HG03103 (cell line): ENCODE data around the gene ARHGAP8.
"Not testable (repeated sequence)": the region's sequence is repeated elsewhere in the genome, so short reads cannot be mapped to it uniquely, and the experiment has no call there.

Experiments used
- ATAC-seq: cut with Tn5 transposase; IDR thresholded peaks from one replicate; pipeline ENCODE4 v1.9.1; 2021; ENCODE audit warnings: low read depth; ENCODE audit not compliant: unreplicated experiment

The ARHGAP8 gene

DNA sequence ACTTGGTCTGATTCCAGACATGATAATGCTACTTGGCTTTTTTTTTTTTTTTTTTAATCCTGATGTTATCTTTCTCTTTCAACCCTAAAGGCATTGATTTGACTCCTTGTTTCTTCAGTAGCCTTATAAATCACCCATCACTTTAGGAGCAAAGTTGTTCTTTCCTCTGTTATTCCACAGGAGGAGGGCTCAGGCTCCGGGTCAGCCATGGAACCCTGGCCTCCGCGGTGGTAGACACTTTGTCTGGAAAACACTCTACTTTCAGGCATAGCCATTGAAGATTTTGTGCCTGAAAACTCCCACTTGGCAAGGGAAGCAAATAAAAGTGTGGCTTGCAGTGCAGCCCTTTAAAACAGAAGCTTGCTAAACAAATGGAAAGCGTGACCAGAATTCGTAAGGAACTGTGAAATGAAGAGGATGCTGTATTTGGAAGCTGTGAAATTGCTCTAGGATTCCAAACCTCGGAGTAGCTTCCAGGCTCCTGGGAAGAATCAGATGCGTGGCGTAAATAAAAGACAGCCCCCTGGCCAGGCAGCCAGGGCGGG, 44.9 kb downstream of the ARHGAP8 start:
- ATAC-seq = no peak

DNA sequence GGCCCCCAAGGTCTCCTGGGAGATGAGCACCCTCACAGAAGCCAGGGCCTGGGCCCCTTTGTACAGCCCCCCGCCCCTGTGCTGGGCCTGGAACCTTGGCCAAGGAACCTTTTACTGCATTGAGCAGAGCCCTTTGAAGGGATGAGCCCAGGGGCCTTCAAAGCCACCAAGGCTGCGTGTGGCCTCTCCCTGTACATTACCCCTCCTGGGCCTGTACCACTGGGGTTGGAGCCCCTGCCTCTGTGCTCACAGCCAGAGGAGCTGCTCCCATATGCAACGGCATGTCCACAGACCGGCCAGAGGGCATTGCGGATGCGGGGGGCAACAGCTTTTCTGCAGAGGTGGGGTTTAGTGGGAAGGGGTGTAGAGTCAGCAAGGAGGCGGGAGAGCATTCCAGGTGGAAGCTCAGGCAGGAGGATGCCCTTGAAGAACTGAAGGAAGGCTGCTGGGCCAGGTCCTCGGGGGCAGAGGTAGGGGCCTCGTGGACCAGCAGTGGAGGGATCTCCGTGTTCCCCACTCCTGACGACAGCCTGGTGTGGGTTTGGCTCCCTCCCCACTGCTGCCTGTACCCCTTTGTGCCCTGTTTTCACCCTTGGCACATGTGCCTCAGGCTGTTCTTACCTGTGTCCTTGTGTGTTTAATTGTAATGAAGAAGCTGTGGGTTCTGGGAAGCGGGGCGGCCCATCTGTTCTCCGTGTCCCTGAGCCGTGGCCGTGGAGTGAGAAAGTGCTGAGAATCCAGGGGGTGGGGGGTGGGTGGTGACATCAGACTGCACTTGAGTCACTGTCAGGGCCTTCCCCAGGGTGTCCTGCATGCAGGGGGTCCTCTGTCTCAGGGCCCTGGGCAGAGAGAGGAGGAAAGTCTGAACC, 46.9 kb downstream of the ARHGAP8 start:
- ATAC-seq = no peak

DNA sequence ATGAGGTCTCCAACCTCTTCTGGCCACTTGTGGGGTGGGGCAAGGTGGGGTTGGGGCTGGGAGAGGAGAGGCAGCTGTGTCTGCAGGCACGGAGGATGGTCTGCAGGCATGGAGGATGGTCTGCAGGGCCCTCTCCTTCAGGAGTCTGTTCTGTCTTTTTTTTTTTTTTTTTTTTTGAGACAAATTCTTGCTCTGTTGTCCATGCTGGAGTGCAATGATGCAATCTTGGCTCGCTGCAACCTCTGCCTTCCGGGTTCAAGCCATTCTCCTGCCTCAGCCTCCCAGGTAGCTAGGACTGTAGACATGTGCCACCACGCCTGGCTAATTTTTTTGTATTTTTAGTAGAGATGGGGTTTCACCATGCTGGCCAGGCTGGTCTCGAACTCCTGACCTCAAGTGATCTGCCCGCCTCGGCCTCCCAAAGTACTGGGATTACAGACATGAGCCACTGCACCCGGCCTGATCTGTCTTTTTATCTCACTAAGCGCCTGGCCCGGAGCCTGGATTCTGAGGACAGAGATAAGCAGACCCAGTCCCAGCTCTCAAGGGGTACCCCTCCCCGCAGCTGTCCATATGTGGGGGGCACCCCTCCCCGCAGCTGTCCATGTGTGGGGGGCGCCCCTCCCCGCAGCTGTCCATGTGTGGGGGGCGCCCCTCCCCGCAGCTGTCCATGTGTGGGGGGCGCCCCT, 47.7 kb downstream of the ARHGAP8 start:
- not testable (repeated sequence) for ATAC-seq

DNA sequence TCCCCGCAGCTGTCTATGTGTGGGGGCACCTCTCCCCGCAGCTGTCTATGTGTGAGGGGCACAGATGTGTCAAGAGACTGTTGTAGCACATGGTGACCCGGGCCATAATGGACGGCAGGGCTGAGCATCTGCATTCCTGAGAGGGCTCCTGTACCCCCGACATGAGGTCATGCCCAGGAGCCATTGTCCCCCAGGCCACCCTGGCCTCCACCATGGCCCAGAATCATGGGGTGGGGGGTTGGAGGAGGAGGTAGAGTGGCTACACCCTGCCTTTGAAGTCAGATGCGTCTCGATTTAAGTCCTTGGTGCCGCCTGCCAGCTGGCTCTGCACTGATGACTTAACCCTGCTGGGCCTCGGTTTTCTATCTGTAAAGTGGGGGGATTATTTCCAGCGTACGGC, 49.1 kb downstream of the ARHGAP8 start:
- ATAC-seq = no peak

DNA sequence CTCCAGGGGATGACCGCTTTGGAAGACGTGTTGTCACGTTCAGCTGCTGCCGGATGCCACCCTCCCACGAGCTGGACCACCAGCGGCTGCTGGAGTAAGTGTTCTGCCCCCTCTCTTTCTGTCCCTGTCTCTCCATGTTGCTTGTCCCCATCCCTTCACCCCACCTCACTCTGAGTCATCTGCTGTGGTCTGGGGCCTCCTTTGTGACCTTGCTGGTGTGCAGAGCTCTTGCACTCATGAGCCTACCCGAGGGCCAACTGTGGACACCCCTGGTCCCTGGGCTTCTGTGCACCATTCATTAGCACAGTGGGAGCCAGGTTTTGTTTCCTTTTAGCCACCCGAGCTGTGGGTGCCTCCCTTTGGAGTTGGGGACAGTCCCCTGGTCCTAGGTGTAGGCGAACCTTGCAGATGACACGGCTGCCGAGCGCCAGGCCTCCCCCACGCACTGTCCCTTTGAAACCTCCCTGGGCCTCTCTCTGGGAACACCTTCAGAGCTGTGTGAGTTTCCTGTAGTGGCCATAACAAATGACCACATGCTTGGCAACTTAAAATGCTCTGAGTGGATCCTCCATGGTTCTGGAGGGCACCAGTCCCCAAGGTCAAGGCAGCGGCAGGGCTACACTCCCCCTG, 49.8 kb downstream of the ARHGAP8 start:
- no peak for ATAC-seq

DNA sequence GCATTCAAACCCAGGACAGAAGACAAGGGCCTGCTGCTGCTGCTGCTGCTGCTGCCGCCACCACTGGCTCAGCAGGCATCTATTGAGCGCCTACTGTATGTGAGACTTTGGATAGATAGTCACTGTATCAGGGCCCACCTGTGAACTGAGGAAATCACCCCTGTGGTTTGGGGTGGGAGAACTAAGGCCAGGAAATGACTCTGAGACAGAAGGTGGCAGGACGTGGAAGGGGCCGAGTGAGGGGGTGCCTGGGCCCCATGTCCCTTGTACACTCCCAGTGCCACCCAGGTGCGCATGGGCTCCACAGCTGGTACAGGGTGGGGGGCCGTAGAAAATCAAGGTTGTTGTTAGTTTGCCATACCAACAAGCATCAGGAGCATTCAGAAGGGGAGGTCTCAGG, 50.6 kb downstream of the ARHGAP8 start:
- ATAC-seq = no peak

DNA sequence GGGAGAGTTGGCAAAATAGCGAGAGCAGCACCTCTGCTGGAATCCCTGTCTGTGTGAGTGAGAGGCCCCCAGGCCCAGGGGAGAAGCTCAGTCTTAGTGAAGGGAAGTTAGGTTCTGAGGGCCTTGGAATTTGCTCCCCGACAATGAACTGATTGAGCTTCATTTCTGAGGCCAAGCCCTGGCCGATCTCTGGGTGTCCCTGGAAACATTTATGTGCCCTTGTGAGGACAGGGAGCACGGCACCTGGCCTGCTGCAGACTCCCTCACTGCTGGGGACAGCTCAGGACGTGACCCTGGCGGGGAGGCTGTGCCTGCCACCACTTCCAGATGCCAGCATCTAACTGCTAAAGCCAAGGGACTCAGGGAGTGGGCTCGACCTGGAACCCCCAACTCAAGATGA, 52.0 kb downstream of the ARHGAP8 start:
- no peak for ATAC-seq

DNA sequence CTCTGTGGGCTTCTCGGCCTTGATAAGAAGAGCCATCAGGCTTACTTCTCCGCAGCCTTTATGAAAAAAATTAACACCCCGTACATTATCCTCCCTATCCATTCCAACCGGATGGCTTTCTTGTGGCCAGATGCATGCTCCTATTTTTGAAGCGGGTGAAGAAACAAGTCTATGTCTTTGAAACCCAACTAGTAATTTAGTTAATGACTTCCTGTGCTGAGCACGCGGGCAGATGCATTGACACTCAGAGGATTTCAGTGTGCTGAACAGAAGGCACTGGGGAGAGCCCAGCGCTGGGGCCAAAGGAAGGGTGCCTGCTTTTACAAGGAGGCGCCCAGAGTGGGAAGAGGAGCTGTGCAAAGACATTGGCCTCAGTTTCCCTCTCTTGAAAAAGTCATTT, 53.3 kb downstream of the ARHGAP8 start:
- ATAC-seq = no peak

DNA sequence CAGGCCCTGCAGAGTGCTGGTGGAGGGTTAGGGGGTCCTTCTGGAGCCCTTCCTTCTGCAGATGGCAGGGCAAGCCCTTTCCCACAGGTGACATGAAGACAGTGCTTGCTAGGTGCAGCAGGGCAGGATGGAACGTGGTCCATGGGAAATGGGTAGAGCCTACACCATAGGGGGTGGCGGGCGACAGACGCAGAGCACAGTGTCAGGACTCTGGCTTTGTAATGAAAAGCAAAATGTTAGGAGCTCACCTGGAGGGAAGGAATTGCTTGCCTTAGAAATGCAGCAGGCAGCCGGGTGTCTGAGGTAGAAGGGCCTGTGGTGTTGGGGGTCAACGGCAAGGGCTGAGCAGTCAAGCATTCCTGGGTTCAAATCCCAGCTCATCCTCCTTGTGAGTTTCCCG, 54.9 kb downstream of the ARHGAP8 start:
- no peak for ATAC-seq

DNA sequence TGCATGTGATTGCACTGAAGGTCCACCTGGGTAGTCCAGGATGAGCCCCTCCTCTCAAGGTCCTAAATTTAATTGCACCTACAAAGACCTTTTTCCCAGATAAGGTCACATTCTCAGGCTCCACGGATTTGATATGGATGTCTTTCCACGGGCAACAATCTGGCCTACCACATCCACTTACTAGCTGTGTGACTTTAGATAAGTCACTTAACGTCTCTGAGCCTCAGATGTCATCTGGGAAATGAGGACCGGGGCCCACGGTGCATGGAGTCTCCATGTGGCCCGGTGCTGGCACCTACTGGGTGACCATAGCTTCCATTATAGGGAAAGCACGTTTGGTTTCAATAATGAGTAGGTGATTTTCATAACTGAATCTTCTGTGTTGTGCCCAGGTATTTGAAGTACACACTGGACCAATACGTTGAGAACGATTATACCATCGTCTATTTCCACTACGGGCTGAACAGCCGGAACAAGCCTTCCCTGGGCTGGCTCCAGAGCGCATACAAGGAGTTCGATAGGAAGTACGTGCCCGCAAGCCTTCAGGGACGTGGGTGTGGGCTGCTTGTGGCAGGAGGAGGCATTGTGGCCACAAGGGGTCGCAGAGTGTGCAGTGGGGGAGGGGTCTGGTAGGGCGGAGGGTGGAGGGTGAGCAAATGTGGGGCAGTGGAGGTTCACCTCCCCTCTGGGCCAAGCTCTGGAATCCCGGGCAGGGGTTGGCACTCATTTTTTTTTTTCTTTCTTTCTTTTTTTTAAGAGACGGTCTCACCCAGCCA, 55.7 kb downstream of the ARHGAP8 start:
- no peak for ATAC-seq

DNA sequence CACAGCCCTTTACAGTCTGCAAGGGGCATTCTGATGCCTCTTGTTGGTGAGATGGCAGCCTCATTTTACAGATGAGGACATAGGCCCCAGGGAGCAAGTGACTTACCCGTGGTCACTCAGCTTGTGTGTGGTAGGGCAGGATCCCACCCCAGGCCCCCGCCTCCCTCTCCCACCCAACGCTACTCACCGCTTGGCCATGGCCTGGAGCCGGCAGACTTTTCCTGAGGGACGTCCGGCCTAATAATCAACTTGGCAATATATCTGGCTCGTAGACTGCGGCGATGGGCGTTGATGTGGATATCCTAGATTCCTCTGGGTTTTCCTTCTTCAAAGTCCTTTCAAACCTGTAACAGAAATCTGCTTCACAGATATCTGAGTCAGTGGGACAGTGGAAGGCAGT, 57.1 kb downstream of the ARHGAP8 start:
- no peak for ATAC-seq

DNA sequence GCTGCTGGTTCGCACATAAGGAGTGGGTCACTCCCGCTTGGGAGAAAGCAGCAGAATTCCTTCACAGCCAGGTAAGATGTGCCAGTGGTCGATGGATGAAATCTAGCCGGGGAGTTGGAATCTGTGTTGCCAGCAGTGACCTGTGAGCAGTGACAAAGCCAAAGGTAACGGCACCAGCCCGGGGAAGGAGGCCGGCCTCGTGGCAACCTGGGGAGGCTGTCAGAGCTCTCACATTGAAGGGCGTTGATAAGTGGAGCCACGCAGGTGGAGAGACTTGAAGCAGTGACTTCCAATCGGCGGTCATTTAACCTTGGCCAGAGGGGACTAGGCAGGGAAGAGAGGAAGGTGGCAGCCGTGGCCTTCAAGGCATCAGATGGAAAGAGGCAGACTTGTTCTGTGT, 58.8 kb downstream of the ARHGAP8 start:
- ATAC-seq = no peak

DNA sequence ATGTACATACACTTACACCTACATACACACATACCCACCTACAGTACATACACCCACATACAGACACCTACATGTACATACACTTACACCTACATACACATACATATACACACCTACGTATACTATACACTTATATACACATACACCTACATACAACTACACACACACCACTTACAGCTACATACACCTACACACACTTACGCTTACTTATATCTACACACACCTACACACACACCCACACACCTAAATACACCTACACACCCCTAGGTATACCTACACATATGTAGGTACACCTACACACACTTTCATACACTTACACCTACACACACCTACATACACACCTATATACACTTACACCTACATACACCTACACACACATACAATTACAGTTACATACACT, 61.0 kb downstream of the ARHGAP8 start:
- no peak for ATAC-seq

DNA sequence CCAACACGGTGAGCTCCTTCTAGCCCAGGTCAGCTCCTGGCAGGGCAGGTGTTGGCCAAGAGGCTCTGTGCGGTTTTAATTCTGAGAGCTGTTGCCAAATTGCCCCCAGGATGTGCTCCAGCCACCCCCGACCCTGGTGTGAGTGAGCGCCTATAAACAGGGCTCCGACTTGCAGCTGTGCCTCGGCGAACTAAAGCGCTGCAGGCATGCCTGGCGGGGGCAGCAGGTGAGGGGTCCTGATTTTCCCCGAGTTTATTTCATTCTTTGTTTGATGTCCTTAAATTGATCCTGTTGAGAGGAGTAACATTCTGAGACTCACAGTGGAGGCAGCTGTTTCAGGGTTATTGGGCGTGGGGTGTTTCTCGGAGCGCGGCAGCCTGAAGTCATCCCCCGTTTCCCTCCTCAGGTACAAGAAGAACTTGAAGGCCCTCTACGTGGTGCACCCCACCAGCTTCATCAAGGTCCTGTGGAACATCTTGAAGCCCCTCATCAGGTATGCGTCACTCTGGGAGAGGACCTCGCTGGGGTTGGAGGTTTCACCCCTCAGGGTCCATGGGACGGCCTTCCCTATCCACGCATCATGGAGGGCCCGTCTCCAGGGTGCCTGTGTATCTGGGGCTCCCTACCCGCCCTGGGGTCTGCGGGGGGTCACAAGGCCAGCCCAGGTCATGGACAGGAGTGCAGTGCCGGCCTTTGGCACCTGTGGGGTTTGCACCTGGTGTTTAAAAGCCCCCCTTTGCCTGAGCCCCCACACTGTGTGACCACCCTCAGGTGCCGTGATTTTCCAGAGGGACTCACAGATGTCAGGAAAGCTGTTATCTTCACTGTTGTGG, 62.1 kb downstream of the ARHGAP8 start:
- ATAC-seq = no peak

DNA sequence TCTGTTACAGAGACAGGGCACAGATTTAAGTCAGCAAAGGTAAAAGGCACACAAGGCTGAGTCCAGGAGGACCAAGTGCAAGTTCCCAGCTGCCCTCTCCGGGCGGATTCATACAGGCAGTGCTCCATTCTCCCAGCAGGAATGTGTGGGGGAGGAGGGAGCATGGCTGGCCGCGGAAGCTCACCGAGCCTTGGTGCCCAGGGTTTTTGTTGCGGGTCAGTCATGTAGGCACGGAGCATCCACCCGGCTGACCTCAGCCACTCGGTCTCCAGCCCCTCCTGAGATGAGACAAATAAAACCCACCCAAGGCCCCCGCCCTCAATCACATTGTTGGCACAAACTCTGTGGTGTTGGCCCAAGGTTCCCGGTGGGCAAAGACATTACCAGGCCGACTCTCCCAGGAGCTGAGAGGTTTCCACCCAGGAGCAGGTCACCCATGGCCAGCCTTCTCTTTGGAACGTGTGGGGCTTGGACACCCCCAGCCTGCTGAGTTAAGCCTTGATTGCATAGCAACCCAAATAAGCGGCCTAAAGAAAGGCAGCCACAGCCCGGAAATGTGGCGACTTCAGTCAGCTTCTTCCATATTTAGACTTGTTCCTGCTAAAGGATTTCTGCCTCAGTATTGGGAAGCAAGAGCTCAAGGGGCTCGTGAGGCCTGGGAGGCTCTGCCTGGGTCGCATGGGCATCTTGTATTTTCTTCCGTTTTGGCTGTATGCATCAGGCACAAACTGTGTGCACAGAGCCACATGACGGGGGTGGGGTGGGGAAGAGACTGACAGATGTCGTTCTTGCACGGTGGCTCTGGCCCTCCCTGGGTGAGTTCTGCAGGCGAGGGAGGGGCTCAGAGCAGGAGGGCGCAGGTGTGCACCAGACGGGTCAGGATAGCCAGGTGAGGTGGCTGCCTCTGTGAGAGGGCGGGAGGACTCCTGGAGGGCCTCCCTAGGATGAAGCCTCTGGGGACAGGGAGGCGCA, 63.0 kb downstream of the ARHGAP8 start:
- no peak for ATAC-seq

DNA sequence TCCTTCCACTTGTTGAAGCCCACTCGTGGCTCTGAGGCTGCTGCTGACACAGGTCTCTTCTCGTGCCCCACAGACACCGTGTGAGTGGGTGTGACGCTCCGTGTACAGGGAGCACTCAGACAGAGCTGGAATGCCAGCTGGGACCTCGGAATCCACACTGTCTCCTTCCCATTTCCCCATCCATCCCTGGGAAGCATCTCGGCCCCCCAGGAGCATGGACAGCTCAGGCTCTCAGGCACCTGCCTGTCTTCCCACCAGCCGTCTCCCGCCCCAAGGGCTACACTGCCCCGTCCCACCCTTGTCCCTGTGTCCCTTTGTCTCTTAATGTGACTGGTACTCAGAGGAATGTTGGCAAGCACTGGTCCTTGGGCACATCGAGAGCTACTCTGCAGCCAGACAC, 63.8 kb downstream of the ARHGAP8 start:
- no peak for ATAC-seq

DNA sequence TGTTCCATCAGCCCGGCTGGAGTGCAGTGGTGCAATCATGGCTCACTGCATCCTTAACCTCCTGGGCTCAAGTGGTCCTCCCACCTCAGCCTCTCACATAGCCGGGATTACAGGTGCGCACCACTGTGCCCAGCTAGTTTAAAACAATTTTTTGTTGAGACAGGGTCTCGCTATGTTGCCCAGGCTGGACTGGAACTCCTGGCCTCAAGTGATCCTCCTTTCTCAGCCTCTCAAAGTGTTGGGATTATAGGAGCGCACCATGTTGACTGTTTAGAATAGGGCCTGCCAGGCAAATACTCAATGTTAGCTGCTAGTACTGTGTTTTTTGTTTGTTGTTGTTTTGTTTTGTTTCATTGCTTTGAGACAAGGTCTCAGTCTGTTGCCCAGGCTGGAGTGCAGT, 66.4 kb downstream of the ARHGAP8 start:
- ATAC-seq = no peak

DNA sequence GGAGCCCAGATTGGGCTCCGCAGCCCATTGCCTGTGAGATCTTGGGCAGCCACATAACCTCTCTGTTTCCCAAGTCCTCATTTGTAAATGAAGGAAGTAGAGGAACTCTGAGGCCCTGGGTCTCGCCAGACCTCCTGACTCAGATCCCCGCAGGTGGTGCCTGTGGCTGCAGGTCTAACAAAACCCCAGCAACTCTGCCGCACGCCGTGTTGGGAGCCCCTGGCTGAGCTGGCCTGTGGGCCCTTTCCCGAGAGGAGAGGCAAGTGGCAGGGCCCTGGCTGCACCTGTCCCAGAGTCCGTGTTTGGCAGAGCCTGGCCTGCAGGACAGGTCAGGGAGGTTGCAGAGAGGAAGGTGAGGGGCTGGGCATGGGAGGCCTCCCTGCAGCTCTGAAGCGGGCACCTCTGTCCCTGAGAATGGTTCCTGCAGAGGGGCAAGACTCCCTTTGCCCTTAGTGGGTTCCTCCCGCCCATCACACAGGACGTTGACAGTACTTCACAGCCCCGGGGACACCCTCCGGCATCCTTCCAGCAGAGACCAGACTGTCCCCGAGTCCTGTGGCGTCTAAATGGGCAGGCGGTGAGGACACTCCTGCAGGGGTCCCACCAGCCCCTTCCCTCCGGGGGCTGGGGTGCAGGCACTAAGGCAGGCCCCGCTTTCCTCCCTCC, 67.7 kb downstream of the ARHGAP8 start:
- ATAC-seq = no peak
